Body of pancreas (tissue), 4 donors: Measurements from ENCODE around the gene SAFB2.

Experiments
- CTCF ChIP-seq, 7 experiments: fragments of 450-650 bp in 4 of 7; fragments of 200-600 bp in 3 of 7; sonication (generic) in 3 of 7; IDR thresholded peaks; one replicate each; pipeline ENCODE4 v1.5.1; 2016 to 2019; ENCODE audit warnings: antibody characterized with exemption in 7 of 7
- POLR2A ChIP-seq, 3 donors: fragments of 450-650 bp; IDR thresholded peaks; one replicate each; pipeline ENCODE4 v1.6.1; 2016; ENCODE audit warnings: antibody characterized with exemption in 3 of 3, mild to moderate bottlenecking in 2 of 3

GRCh38 chr19:5560156-5560555, 62.4 kb downstream of the SAFB2 start:
- TF ChIP-seq CTCF (IDR thresholded peaks at IDR 0.05), result no peak
- TF ChIP-seq POLR2A (IDR thresholded peaks at IDR 0.05), result no peak
